KOPT-K1 (cell line): Measurements from ENCODE around the gene STXBP5L.
"Not testable (repeated sequence)": the region's sequence is repeated elsewhere in the genome, so short reads cannot be mapped to it uniquely, and the experiment has no call there.

Experiments used
- H3K27ac ChIP-seq: fragments of 200-600 bp; sonication (generic); 2 replicates; pipeline ENCODE4 v1.5.1; 2016; ENCODE audit warnings: antibody characterized with exemption, mild to moderate bottlenecking, low read depth, low read length; ENCODE audit not compliant: poor library complexity, severe bottlenecking
- H3K36me3 ChIP-seq: fragments of 200-600 bp; sonication (generic); 2 replicates; pipeline ENCODE4 v1.5.1; 2017; ENCODE audit warnings: antibody characterized with exemption, mild to moderate bottlenecking, low read length, moderate library complexity; ENCODE audit not compliant: insufficient read depth
- H3K9me3 ChIP-seq: fragments of 200-600 bp; sonication (generic); 2 replicates; pipeline ENCODE4 v1.5.1; 2017; ENCODE audit warnings: antibody characterized with exemption, low read length, mild to moderate bottlenecking; ENCODE audit not compliant: insufficient read depth, poor library complexity, severe bottlenecking

The STXBP5L gene

DNA sequence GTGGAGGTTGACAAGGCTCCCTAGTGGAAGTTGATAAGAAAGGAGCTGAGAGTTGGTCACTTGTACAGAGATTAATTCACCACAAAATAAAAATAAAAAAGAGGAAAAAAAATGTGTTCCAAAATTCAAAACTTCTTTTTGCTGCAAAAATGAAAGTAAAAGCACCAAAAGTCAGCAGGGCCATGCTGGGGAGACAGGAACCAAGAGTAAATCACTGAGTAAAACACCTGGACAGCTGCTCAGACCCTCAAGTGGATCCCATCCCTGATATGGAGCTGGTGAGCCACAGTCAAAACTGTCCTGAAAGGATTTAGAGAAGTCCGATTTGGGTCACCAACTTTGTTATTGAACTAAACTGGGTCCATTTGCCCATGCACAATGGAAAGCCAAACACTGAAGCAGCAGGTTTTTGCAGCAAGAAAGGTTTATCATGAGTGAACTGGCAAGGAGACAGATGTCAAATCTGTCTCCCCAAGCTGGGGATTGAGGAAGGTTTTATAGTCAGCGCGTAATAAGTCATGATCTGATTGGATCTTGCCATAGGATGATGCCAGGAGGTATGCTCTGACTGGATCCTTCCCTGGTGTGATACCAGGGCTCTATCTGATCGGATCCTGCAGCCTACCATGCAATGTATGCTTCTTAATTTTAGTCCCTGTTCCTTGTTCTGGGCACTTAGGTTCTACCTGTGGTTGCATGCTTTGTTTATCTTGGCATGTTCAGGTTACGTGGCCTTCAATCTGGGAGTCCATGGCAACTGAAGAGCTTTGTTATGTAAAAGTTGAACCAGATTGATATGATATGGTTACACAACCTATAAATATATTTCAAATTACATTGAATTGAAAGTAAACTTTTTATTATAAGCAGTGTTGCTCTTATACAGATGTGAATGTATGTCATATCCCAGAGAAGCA is 324.6 kb downstream of the STXBP5L start:
- no peaks in the 10 kb centered on the region for H3K36me3 ChIP-seq
- H3K9me3 ChIP-seq = no peaks in the 10 kb centered on the region
- H3K27ac ChIP-seq = no peak overlapping the region

DNA sequence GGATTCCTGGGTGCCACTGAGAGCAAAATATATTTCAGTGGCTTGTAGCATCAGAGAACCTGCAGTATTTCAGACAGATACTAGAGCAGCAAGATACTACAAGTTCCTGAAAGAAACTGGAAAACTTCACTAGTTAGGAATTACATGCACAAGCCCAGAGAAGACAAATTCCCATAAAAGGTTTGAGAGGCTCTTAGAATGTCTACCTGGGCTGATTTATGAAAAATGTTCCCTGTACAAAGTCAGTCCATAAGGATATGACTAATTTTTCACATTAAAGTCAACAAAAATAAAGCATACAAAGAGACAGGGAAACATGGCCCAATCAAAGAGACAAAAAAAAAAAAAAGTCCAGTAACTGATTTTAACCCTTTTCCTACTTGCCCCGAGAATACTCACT is 335.2 kb downstream of the STXBP5L start:
- Histone ChIP-seq H3K36me3 (no peaks in the 10 kb centered on the region), H3K9me3 (no peaks in the 10 kb centered on the region), H3K27ac (no peak overlapping the region)

DNA sequence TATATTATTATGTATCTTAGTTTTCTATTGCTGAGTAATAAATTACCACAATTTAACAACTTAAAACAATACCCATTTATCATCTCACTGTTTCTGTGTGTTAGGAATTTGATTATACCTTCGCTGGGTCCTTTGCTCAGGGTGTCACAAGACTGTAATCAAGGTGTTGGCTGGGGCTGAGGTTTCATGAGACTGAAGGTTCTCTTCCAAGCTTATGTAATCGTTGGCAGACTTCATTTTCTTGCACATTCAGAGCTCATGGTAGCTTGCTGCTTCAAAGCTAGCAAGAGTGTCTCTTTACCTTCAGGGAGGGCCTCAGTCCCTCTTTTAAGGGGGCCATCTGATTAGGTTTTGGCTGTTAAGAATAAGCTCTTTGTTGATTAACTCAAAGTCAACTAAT is 344.7 kb downstream of the STXBP5L start:
- H3K9me3 ChIP-seq = no peaks in the 10 kb centered on the region
- H3K36me3 ChIP-seq = no peaks in the 10 kb centered on the region
- no peak overlapping the region for H3K27ac ChIP-seq

DNA sequence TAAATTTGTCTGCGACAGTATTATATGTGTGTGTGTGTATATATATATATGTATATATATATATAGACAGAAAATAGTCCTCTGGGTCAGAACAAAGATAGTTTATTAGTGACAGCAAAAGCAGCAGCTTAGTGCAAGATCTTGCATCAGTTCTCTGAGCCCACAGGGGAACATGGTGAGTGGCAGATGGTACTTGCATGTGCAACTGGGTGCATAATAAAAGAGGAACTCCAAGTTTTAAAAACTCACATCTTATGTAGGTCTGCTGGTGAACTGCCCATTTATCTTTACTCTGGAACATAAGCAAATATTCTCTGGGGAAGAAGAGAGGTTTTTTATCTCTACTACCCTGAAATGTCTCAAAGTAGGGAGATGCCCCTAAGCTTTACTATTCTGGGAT is 361.4 kb downstream of the STXBP5L start:
- Histone ChIP-seq H3K9me3 (no peaks in the 10 kb centered on the region), H3K36me3 (no peaks in the 10 kb centered on the region), H3K27ac (no peak overlapping the region)

DNA sequence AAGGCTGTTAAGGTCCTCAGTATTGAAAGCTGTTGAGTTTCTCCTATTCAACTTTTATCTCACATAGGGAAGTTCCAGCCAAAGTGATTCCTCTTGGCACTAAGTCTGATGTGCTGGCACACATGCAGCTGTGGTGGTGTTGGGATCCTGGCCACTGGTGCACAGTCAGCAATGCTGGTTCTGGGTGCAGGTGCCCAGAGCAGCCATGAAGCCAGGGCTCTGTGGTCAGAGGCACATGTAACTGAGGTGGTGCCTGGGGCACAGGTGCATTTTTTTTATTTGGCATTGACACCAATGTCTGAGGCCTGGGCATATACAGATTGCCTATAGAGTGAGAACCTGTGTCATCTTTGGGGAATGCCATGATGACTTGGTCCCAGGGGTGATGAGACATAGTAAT is 366.4 kb downstream of the STXBP5L start:
- no peaks in the 10 kb centered on the region for H3K9me3 ChIP-seq
- no peaks in the 10 kb centered on the region for H3K36me3 ChIP-seq
- H3K27ac ChIP-seq = no peak overlapping the region

DNA sequence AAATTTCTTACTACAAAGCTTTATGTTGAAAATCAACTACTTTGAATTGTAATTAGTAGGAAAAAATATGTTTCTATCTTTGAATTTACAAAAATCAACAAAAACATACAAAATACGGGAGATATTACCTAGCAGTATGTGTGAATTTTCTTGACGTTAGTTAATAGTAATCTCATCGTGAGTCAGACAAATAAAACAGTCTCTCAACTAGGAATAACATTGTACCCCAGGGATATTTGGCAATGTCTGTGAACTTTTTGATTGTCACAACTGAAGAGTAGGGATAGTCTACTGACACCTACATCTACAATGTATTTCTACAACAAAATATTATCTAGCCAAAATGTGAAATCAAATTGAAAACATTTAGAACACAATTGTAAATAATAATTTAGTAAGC is 387.4 kb downstream of the STXBP5L start:
- Histone ChIP-seq H3K9me3 (no peaks in the 10 kb centered on the region), H3K36me3 (no peaks in the 10 kb centered on the region), H3K27ac (no peak overlapping the region)

DNA sequence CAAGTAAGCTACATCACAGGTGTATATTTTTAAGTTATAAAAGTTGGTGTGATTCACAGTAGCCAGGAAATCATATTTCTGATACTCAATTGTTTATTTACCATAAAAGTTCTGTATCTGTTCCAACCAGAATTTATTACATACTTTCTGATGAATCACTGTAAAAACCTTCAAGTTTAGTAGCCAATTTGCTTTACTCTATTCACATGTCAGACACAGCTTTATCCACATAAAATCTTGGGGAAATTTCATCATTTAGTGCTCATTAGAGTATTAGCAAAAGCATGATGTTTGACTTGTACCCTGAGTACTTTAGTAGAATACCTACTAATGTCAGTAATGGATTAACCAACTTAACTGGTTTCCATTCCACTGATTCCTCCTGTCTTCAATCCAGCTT is 388.0 kb downstream of the STXBP5L start:
- no peak overlapping the region for H3K27ac ChIP-seq
- H3K9me3 ChIP-seq = no peaks in the 10 kb centered on the region
- no peaks in the 10 kb centered on the region for H3K36me3 ChIP-seq

DNA sequence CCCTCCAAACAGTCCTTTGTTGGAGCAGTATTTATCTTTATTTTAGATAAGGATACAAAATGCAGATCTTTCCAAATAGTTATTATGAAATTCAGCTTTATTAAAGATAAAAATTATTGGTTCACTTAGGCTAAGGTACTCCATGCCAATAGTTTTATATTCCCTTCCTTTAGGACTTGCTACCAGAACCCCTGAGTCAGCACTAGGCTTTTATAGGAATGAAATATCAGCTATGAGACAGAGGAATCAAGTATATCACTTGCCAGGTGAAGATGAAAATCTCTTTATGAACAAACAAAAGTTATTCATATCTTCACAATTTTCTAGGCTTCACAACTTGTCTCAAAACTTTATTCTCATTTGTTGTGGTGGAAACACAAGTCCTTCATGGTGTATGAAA is 416.3 kb downstream of the STXBP5L start:
- Histone ChIP-seq H3K9me3 (no peaks in the 10 kb centered on the region), H3K27ac (no peak overlapping the region), H3K36me3 (no peaks in the 10 kb centered on the region)

DNA sequence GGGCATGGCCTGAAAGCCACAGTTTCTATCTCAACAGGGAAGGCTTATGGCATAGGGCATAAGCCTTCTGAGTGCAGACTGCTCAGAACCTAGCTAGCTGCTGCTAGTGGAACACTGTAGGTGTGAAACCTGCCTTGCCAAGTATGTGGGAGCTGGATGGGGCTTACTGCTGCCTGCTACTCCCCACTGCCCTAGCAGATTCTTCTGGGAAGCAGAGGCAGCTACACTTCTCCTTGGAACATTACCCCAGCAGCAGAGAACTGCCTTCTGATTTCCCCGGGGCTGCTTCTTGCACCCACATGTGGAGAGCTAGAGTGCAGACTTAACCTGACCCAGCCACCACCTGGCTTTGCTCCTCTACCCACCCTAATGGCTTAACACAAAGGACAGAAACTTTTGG is 422.1 kb downstream of the STXBP5L start:
- H3K27ac ChIP-seq = no peak overlapping the region
- H3K9me3 ChIP-seq = peaks cover 6% of the 10 kb centered on the region
- no peaks in the 10 kb centered on the region for H3K36me3 ChIP-seq

DNA sequence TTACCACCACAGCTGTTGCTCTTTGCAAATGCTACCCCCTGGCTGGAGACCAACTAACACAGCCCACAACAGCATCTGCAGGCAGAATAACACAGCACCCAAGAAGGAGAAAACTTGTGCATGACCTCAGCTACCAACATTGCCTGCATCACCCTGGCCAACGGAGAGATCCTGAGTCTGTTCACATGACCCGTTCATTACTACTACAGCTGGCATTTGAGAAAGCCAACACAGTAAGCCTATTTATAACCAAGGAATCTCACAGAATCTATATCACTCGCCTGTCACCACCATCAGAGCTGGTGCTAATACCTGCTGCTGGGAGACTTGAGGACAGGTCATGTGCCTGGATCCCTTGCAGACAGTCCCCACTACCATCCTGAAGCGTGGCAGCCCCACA is 422.6 kb downstream of the STXBP5L start:
- peaks cover 6% of the 10 kb centered on the region for H3K9me3 ChIP-seq
- no peak overlapping the region for H3K27ac ChIP-seq
- no peaks in the 10 kb centered on the region for H3K36me3 ChIP-seq

DNA sequence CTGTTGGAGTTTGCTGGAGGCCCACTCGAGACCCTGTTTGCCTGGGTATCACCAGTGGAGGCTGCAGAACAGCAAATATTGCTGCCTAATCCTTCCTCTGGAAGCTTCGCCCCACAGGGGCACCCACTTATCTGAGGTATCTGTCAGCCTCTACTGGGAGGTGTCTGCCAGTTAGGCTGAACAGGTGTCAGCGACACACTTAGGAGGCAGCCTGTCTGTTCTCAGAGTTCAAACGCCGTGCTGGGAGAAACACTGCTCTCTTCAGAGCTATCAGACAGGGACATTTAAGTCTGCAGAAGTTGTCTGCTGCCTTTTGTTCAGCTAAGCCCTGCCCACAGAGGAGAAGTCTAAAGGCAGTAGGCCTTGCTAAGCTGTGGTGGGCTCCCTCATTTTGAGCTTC is 448.0 kb downstream of the STXBP5L start:
- not testable (repeated sequence) for H3K27ac ChIP-seq, H3K9me3 ChIP-seq, H3K36me3 ChIP-seq

DNA sequence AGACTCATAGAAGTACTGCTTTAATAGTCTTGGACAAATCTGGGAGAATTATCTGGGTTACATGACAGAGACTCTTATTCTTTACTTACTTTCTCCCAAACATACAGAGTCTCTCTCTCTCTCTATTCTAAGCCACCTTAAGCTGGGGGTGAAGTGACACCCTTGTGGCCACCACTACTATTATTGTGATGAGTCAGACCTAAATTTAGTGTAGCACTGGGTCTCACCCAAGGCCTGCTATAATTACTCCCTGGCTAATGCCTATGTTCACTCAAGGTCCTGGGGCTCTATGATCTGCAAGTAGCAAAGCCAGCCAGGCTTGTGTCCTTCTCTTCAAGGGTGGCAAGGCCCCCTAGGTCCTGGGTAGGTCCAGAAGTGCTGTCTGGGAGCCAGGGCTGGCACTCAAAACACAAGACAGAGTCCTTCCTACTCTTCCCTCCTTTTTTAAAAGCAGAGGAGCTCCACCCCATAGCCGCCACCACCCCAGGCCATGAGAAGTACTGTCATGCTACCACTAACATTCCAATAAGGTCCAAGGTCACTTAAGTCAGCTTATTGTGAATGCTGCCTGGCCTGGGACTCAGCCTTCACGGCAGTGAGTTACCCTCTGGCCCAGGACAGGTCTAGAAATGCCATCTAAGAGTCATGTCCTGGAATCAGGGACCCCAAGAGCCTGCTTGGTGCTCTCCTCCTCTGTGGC is 454.2 kb downstream of the STXBP5L start:
- Histone ChIP-seq H3K36me3 (no peaks in the 10 kb centered on the region), H3K9me3 (no peaks in the 10 kb centered on the region), H3K27ac (no peak overlapping the region)

DNA sequence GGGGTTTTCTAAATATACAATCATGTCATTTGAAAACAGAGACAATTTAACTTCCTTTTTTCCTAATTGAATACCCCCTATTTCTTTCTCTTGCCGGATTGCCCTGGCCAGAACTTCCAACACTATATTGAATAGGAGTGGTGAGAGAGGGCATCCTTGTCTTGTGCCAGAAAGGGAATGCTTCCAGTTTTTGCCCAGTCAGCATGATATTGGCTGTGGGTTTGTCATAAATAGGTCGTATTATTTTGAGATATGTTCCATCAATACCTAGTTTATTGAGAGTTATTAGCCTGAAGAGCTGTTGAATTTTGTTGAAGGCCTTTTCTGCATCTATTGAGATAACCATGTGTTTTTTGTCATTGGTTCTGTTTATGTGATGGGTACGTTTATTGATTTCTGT is 480.3 kb downstream of the STXBP5L start:
- H3K27ac ChIP-seq, H3K36me3 ChIP-seq, H3K9me3 ChIP-seq: not testable (repeated sequence)

DNA sequence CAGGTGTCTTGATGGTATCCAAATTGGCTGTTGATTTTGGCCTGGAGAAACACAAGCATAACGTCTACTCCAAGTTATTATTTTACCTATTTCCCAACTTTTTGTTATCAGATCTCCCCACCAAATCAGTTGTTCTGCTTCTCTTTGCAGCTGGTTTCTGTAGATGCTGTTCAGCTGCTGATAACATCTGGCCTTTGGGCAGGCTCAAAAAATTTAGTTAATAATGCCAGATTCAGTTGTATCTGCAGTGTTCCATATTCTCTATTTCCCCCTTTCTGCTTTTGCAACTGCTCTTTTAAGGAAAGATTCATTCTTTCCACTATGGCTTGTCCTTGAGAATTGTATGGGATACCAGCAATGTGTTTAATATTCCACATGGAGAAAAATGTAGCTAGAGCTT is 488.0 kb downstream of the STXBP5L start:
- H3K9me3 ChIP-seq, H3K27ac ChIP-seq, H3K36me3 ChIP-seq: not testable (repeated sequence)

DNA sequence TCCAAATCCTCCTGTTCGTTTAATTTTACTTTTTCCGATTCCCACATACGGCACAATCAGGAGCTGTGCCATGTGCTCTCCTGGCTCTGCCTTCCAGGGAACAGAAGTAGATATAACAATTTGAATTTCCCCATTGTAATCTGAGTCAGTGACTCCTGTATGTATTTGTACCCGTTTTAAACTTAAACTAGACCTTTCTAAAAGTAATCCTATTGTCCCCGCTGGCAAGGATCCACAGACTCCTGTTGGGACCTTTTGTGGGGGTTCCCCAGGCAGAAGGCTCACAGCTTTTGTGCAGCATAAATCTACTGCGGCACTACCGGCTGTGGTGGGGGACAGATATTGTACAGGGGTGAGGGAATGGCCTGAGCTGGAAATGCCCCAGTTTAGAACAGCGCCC is 490.0 kb downstream of the STXBP5L start:
- not testable (repeated sequence) for H3K27ac ChIP-seq, H3K9me3 ChIP-seq, H3K36me3 ChIP-seq

DNA sequence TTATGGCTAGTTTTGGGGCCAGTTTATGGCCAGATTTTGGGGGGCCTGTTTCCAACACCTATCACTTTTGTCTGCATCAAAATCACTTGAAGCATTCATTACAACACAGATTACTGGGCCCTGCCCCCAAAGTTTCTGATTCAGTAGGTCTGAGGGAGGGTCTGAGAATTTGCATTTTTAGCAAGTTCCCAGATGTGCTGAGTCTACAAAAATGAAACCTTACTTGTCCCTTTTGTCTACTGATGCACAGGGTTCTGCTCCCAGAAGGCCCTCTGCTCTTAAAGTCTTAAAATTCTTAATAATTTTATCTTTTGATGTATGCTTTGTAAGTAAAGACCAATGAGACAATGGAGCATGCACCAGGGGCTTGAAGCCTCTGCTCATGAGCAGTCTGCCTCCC is 491.8 kb downstream of the STXBP5L start:
- no peaks in the 10 kb centered on the region for H3K9me3 ChIP-seq
- no peak overlapping the region for H3K27ac ChIP-seq

More for the DNA sequence above, 491.8 kb downstream of the STXBP5L start:
- no peaks in the 10 kb centered on the region for H3K36me3 ChIP-seq
